Trophoblast cell (in vitro differentiated cells and primary cell): Measurements from ENCODE around the gene LSS.
"Not testable (repeated sequence)": the region's sequence is repeated elsewhere in the genome, so short reads cannot be mapped to it uniquely, and the experiment has no call there.

Experiments used
- DNase-seq, 2 donors: peaks; one replicate each; pipeline ENCODE4 v3.0.0-alpha.2; 2016
- H2AFZ ChIP-seq: 2 replicates; pipeline ENCODE4 v1.6.1; 2013; ENCODE audit warnings: low read length, moderate library complexity, mild to moderate bottlenecking; ENCODE audit not compliant: insufficient read depth, poor library complexity
- H2AK5ac ChIP-seq: 2 replicates; pipeline ENCODE4 v1.6.1; 2013; ENCODE audit warnings: mild to moderate bottlenecking, low read length
- H2BK120ac ChIP-seq: 2 replicates; pipeline ENCODE4 v1.6.1; 2013; ENCODE audit warnings: low read length, mild to moderate bottlenecking, moderate library complexity; ENCODE audit not compliant: insufficient read depth, poor library complexity
- H2BK12ac ChIP-seq: 2 replicates; pipeline ENCODE4 v1.6.1; 2013; ENCODE audit warnings: mild to moderate bottlenecking, low read length, moderate library complexity
- H2BK5ac ChIP-seq: 2 replicates; pipeline ENCODE4 v1.6.1; 2013; ENCODE audit warnings: low read length, low read depth, moderate library complexity, mild to moderate bottlenecking; ENCODE audit not compliant: poor library complexity
- H3K14ac ChIP-seq: 2 replicates; pipeline ENCODE4 v1.6.1; 2013; ENCODE audit warnings: mild to moderate bottlenecking, low read length
- H3K18ac ChIP-seq: 2 replicates; pipeline ENCODE4 v1.6.1; 2013; ENCODE audit warnings: mild to moderate bottlenecking, low read length
- H3K23ac ChIP-seq: 2 replicates; pipeline ENCODE4 v1.6.1; 2013; ENCODE audit warnings: low read length
- H3K27ac ChIP-seq: 2 replicates; pipeline ENCODE4 v1.5.1; 2013; ENCODE audit warnings: low read depth, mild to moderate bottlenecking, inconsistent platforms, low read length, moderate library complexity
- H3K27me3 ChIP-seq: 2 replicates; pipeline ENCODE4 v1.6.1; 2013; ENCODE audit warnings: inconsistent platforms, mild to moderate bottlenecking, low read length, moderate library complexity; ENCODE audit not compliant: insufficient read depth
- H3K36me3 ChIP-seq, 2 experiments: 1 replicate in 1 of 2; 2 replicates in 1 of 2; pipeline ENCODE4 v1.6.1; 2013; ENCODE audit warnings: low read length in 2 of 2, mild to moderate bottlenecking in 2 of 2, moderate library complexity in 1 of 2; ENCODE audit not compliant: insufficient read depth in 2 of 2, control insufficient read depth in 1 of 2
- H3K4ac ChIP-seq: 2 replicates; pipeline ENCODE4 v1.6.1; 2013; ENCODE audit warnings: low read depth, mild to moderate bottlenecking, low read length, moderate library complexity
- H3K4me1 ChIP-seq, 2 experiments: 1 replicate in 1 of 2; 2 replicates in 1 of 2; pipeline ENCODE4 v1.6.1; 2013; ENCODE audit warnings: low read length in 2 of 2, mild to moderate bottlenecking in 2 of 2, moderate library complexity in 1 of 2; ENCODE audit not compliant: insufficient read depth in 2 of 2, control insufficient read depth in 1 of 2
- H3K4me2 ChIP-seq: 2 replicates; pipeline ENCODE4 v1.6.1; 2013; ENCODE audit warnings: inconsistent platforms, mild to moderate bottlenecking, low read length, moderate library complexity
- H3K4me3 ChIP-seq: 2 replicates; pipeline ENCODE4 v1.5.1; 2013; ENCODE audit warnings: mild to moderate bottlenecking, low read depth, low read length, inconsistent platforms
- H3K79me1 ChIP-seq: one replicate; pipeline ENCODE4 v1.6.1; 2013; ENCODE audit warnings: low read length
- H3K79me2 ChIP-seq: 2 replicates; pipeline ENCODE4 v1.6.1; 2013; ENCODE audit warnings: low read length, mild to moderate bottlenecking; ENCODE audit not compliant: control insufficient read depth, insufficient read depth, poor library complexity
- H3K9ac ChIP-seq: 2 replicates; pipeline ENCODE4 v1.6.1; 2013; ENCODE audit warnings: mild to moderate bottlenecking, low read length
- H3K9me3 ChIP-seq: 2 replicates; pipeline ENCODE4 v1.6.1; 2013; ENCODE audit warnings: low read depth, mild to moderate bottlenecking, control low read depth, inconsistent platforms, low read length; ENCODE audit not compliant: insufficient read depth
- H4K12ac ChIP-seq: 2 replicates; pipeline ENCODE4 v1.6.1; 2013; ENCODE audit warnings: low read depth, mild to moderate bottlenecking, low read length, moderate library complexity
- H4K8ac ChIP-seq: 2 replicates; pipeline ENCODE4 v1.6.1; 2013; ENCODE audit warnings: low read depth, mild to moderate bottlenecking, low read length, moderate library complexity
- H4K91ac ChIP-seq: one replicate; pipeline ENCODE4 v1.6.1; 2013; ENCODE audit warnings: low read depth, mild to moderate bottlenecking, low read length, moderate library complexity
- WGBS: extraction: QIAGEN DNeasy Blood & Tissue Kit; methylation state at CpG from one replicate; pipeline ENCODE4 v1.1.7; 2013; ENCODE audit warnings: missing lambda C conversion rate; ENCODE audit not compliant: insufficient read length, insufficient coverage; ENCODE audit errors: extremely low coverage; 5-methylcytosine and 5-hydroxymethylcytosine counted together

LSS gene

GRCh38 chr21:46226146-46226545, 2.4 kb downstream of the LSS start:
- Histone ChIP-seq H3K4me3 (no peak overlapping the region), H2BK5ac (no peak overlapping the region), H2AFZ (no peak overlapping the region), H3K9ac (no peak overlapping the region), H3K18ac (no peak overlapping the region), H3K79me2 (peaks cover 20% of the 10 kb centered on the region), H4K91ac (no peak overlapping the region), H2BK12ac (no peak overlapping the region), H2BK120ac (no peak overlapping the region), H4K12ac (no peak overlapping the region), H2AK5ac (peak overlapping the region; percentile 9), H3K4ac (peak overlapping the region; percentile 77), H3K36me3 (peaks cover 23 to 25% of the 10 kb centered on the region in 2 experiments), H3K23ac (no peak overlapping the region), H3K79me1 (peaks cover 13% of the 10 kb centered on the region), H3K4me1 (peaks cover 15 to 19% of the 10 kb centered on the region in 2 experiments), H3K27me3 (no peaks in the 10 kb centered on the region), H3K9me3 (peaks cover 7% of the 10 kb centered on the region), H3K4me2 (peak overlapping the region; percentile 42), H3K27ac (no peak overlapping the region), H3K14ac (no peak overlapping the region), H4K8ac (no peak overlapping the region)
- no peak for DNase-seq
- no CpG with 5 or more reads among the region's 1 CpG for WGBS

GRCh38 chr21:46223661-46224060, 4.9 kb downstream of the LSS start:
- not testable (repeated sequence) for H3K4me2 ChIP-seq, H3K23ac ChIP-seq

GRCh38 chr21:46223217-46223616, 5.4 kb downstream of the LSS start:
- no peak overlapping the region for H4K8ac ChIP-seq
- peaks cover 6% of the 10 kb centered on the region for H3K9me3 ChIP-seq
- no peak overlapping the region for H3K27ac ChIP-seq
- no peak overlapping the region for H3K4me2 ChIP-seq
- no peak overlapping the region for H3K9ac ChIP-seq
- H2AK5ac ChIP-seq = no peak overlapping the region
- H2BK120ac ChIP-seq = no peak overlapping the region
- no peak overlapping the region for H3K4me3 ChIP-seq
- H3K23ac ChIP-seq = no peak overlapping the region
- H2BK12ac ChIP-seq = no peak overlapping the region
- H3K14ac ChIP-seq = no peak overlapping the region
- H3K4me1 ChIP-seq = peaks cover 13 to 21% of the 10 kb centered on the region in 2 experiments
- no peak overlapping the region for H2BK5ac ChIP-seq
- peaks cover 46 to 47% of the 10 kb centered on the region in 2 experiments for H3K36me3 ChIP-seq
- H4K12ac ChIP-seq = no peak overlapping the region
- no CpG with 5 or more reads among the region's 7 CpGs for WGBS
- H4K91ac ChIP-seq = no peak overlapping the region
- H3K4ac ChIP-seq = peak overlapping the region; percentile 74
- no peak for DNase-seq
- peaks cover 12% of the 10 kb centered on the region for H3K79me2 ChIP-seq
- H2AFZ ChIP-seq = no peak overlapping the region
- H3K27me3 ChIP-seq = no peaks in the 10 kb centered on the region
- peak overlapping the region; percentile 25 for H3K18ac ChIP-seq
- H3K79me1 ChIP-seq = peaks cover 4% of the 10 kb centered on the region

More at GRCh38 chr21:46223661-46224060, 4.9 kb downstream of the LSS start:
- H2BK12ac ChIP-seq, H4K12ac ChIP-seq, H4K91ac ChIP-seq, H3K4ac ChIP-seq, H3K9me3 ChIP-seq, H4K8ac ChIP-seq, H3K4me3 ChIP-seq, H2BK120ac ChIP-seq, H3K18ac ChIP-seq, H3K27me3 ChIP-seq, H3K27ac ChIP-seq, H3K14ac ChIP-seq, H2AFZ ChIP-seq, DNase-seq, H3K9ac ChIP-seq, H2AK5ac ChIP-seq, H3K79me1 ChIP-seq, H2BK5ac ChIP-seq: not testable (repeated sequence)
- Histone ChIP-seq H3K4me1 (peaks cover 13 to 21% of the 10 kb centered on the region in 2 experiments), H3K79me2 (peaks cover 16% of the 10 kb centered on the region), H3K36me3 (peaks cover 46 to 47% of the 10 kb centered on the region in 2 experiments)
- WGBS = no CpG with 5 or more reads among the region's 18 CpGs

- Histone ChIP-seq H3K9ac (no peak overlapping the region), H2BK120ac (no peak overlapping the region), H3K79me2 (peaks cover 10% of the 10 kb centered on the region), H3K14ac (no peak overlapping the region), H3K4me2 (no peak overlapping the region), H3K4ac (peak overlapping the region; percentile 76), H3K4me1 (peaks cover 13 to 21% of the 10 kb centered on the region in 2 experiments), H3K79me1 (no peaks in the 10 kb centered on the region), H2AFZ (no peak overlapping the region), H3K18ac (no peak overlapping the region), H3K4me3 (no peak overlapping the region), H3K36me3 (peaks cover 50 to 52% of the 10 kb centered on the region in 2 experiments), H3K9me3 (peaks cover 5% of the 10 kb centered on the region), H3K23ac (no peak overlapping the region), H3K27ac (no peak overlapping the region), H4K12ac (no peak overlapping the region), H2AK5ac (no peak overlapping the region), H4K8ac (no peak overlapping the region), H3K27me3 (no peaks in the 10 kb centered on the region), H2BK5ac (no peak overlapping the region), H2BK12ac (no peak overlapping the region), H4K91ac (no peak overlapping the region)
- DNase-seq = no peak
- WGBS = no CpG with 5 or more reads among the region's 11 CpGs
Observed at GRCh38 chr21:46222436-46223116, 6.0 kb downstream of the LSS start.
